T-helper 1 cell treated with Interleukin-12 subunit alpha and Interleukin-12 subunit beta and Interleukin-4 antibody, amounts not matched to agents 30 ng/mL and 1 ng/mL, for 36 hours (primary cell): ENCODE measurements around the gene SPAG16. TPM values are rescaled to one million over a fixed set of nuclear protein-coding genes. Genes with fewer than 3 reads are reported as not detected.
"Not testable (repeated sequence)": the region's sequence is repeated elsewhere in the genome, so short reads cannot be mapped to it uniquely, and the experiment has no call there.

Experiments used
- intact Hi-C: fragments of 100-400 bp; cut with micrococcal nuclease; formaldehyde crosslinking; loops from one replicate; pipeline ENCODE4 v1.15.1; 2024
- total RNA-seq: library from RNA; stranded (reverse); gene quantifications from 2 replicates; pipeline ENCODE4 v1.2.3, GENCODE V29; 2022

SPAG16 gene
- total RNA-seq, 1 donor from 2014 or later = 6.5 TPM

GRCh38 chr2:213265679-213266078, 18.6 kb upstream of the SPAG16 start:
- intact Hi-C loops = no loop called here

DNA sequence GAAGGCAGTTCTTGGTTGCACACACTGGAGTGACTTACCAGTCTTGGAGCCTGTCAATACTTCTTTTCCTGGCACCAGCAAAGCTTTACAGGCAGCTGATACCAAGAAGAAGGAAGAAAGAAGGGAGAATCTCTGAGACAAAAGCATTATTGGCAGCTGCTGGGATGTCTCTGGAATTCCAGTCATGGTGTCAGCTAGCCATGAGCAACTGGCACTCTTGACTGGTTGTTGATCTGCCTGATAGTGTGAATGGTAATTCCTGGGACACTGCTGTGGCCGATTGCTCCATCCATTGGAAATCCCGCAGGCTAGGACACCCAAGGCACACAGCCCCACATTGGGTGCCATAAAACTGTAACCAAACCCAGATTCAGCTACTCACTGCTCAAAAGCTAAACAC, 17.8 kb upstream of the SPAG16 start:
- intact Hi-C loops = no loop called here

GRCh38 chr2:213271947-213272346, 12.3 kb upstream of the SPAG16 start:
- intact Hi-C loops = no loop called here

- intact Hi-C loops = no loop called here
Observed at GRCh38 chr2:213274143-213274542, 10.1 kb upstream of the SPAG16 start.

DNA sequence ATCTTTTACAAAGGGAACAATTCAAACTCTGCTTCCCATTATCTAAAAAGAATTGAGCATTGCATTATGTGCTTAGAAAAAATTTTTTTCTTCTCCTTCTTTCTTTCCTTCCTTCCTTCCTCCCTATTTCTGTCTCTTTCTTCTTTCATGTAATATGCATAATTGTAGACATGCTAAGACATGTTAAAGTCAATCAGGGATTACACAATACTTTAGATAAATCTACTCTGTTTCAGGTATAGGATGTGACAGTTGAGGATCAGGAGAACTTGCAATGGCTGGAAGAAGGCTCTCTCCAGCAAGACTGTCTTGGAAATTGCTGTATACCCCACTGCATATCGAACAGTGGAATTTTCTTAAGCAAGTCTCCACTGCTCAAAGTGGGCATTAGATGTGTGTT, 9.0 kb upstream of the SPAG16 start:
- intact Hi-C loops = no loop called here

DNA sequence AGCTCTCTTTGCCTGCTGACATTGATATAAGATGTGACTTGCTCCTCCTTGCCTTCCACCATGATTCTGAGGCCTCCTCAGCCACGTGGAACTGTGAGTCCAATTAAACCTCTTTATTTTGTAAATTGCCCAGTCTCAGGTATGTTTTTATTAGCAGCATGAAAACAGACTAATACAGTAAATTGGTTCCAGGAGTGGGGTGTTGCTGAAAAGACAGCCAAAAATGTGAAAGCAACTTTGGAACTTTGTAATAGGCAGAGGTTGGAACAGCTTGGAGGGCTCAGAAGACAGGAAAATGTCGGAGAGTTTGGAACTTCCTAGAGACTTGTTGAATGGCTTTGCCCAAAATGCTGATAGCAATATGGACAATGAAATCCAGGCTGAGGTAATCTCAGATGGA, 7.1 kb upstream of the SPAG16 start:
- intact Hi-C loops = not testable (repeated sequence)

DNA sequence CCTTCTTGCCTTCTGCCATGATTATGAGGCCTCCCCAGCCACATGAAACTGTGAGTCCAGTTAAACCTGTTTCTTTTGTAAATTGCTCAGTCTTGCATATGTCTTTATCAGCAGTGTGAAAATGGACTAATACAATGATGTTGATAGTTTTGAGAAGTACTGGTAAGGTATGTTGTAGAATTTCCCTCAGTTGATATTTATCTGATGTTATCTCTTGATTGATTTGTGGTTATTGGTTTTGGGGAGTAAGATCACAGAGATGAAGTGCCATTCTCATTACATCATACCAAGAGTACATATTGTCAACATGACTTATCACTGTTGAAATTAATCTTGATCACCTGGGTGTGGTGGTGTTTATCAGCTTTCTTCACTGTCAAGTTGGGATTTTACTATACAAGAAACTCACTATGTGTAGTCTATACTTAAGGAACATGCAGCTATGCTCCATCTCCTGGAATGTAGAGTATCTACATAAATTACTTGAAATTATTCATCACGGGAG, 5.1 kb upstream of the SPAG16 start:
- intact Hi-C loops = no loop called here

DNA sequence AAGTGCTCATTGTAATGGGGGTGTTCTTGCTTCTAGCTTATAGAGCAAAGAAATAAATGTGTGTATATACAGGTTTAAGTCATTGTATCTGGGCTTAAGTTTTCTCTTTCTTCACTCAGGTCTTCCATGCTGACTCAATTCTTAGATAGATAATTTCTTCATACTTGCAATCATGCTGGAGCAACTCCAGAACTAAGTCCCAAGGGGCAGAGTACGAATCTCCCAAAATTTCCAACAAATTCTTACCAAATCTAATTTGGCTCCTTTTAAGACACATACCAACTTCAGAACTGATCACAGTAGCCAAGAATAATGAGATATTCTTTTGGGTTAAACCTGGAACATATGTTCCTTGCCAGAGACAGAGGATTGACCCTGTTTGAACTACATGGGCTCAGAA, 4.3 kb upstream of the SPAG16 start:
- intact Hi-C loops = loop anchor here (5.0 kb wide), 1 partner anchor 263 kb away; no protein-coding TSS in a partner anchor

DNA sequence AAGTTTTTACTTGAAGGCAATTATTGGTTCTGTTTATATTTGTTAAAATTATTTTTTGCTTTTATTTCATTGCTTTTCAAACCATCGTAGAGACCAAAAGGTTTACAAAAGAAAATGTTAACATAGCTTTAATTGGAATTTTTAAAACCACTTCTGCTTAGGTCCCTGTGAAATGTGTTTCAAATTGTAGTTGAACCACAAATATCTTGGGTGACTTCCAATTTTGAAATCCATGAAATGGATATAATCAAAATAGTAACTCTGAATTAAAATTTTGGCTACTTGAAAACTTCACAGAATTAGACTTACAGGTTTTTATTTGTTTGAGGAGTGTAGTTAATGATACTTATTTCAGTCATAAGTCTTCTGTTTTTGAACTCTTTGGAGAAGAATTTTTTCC, 3.1 kb upstream of the SPAG16 start:
- intact Hi-C loops = loop anchor here (5.0 kb wide), 1 partner anchor 264 kb away; no protein-coding TSS in a partner anchor

- intact Hi-C loops = no loop called here
Observed at GRCh38 chr2:213285404-213285803, 1.1 kb downstream of the SPAG16 start.

GRCh38 chr2:213286161-213286560, 1.9 kb downstream of the SPAG16 start:
- intact Hi-C loops = no loop called here

GRCh38 chr2:213288913-213289700, 4.8 kb downstream of the SPAG16 start:
- intact Hi-C loops = no loop called here

DNA sequence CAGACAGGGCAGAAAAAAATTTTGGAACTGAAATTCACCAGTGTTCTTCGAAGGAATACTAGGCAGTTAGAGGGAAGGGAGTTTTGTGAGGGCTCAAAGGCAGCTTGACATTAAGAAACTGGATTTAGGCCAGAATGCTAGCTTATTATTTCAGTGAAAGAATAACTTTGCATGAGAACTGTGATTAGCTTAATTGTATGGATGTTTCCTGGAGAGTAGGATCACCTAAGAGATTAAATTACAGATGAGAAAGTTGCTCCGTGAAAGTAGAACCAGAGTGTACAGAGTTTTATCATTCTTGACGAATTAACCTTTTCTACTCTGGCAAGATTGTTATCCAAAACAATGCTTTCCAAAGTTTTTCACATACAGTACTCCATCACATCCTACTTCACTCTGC, 6.2 kb downstream of the SPAG16 start:
- intact Hi-C loops = no loop called here

DNA sequence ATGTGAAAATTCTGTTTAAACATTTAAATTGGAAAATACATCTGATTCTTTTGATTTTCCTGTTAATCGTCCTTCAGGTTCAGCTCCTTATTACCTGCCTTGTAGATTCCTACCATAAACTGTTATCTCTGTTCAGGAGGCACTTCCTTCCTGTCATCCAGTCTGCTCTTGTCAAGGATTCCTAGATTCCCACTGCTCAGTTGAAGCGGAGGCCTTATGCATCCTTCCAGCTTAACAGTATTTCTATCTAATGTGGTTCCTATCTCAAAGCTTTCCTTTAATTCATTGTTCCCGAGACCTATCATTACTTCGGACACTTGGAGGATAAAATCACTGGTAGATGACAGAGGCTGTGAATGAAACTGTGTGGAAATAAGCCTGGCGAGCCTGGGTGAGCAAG, 12.0 kb downstream of the SPAG16 start:
- intact Hi-C loops = no loop called here

- intact Hi-C loops = no loop called here
Observed at GRCh38 chr2:213306316-213306942, 22.2 kb downstream of the SPAG16 start.

GRCh38 chr2:213315168-213315876, 31.1 kb downstream of the SPAG16 start:
- intact Hi-C loops = no loop called here

GRCh38 chr2:213316001-213316735, 31.9 kb downstream of the SPAG16 start:
- intact Hi-C loops = no loop called here

GRCh38 chr2:213317929-213318328, 33.7 kb downstream of the SPAG16 start:
- intact Hi-C loops = no loop called here

- intact Hi-C loops = no loop called here
Observed at GRCh38 chr2:213320604-213321003, 36.3 kb downstream of the SPAG16 start.

- intact Hi-C loops = no loop called here
Observed at GRCh38 chr2:213336253-213336770, 52.0 kb downstream of the SPAG16 start.

DNA sequence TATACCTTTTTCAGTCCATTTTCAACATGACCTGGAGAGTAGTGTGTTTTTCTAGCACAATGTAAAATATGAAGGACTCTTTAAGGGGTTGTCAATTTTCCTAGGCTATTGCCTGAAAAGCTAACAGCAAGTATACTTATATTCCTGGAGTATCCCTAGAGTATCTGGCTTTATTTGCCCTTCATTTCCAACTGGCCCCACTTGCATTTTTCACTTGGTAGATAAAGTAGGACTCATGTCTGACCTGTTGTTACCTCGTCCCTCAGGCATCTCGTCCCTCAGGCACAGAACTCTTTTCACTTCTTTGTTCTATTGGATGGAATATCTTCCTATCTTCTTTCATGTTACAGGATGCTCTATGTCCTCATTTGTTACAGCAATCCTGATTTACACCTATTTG, 69.2 kb downstream of the SPAG16 start:
- intact Hi-C loops = no loop called here
